ENCODE measurements around the gene CCDC146.

- no peak for TF ChIP-seq CTCF (IDR thresholded peaks at IDR 0.05; ENCODE audit: low read depth, low read length, missing input control)
- TF ChIP-seq YY1 (IDR thresholded peaks at IDR 0.05): no peak
- TF ChIP-seq, protein P1, sequence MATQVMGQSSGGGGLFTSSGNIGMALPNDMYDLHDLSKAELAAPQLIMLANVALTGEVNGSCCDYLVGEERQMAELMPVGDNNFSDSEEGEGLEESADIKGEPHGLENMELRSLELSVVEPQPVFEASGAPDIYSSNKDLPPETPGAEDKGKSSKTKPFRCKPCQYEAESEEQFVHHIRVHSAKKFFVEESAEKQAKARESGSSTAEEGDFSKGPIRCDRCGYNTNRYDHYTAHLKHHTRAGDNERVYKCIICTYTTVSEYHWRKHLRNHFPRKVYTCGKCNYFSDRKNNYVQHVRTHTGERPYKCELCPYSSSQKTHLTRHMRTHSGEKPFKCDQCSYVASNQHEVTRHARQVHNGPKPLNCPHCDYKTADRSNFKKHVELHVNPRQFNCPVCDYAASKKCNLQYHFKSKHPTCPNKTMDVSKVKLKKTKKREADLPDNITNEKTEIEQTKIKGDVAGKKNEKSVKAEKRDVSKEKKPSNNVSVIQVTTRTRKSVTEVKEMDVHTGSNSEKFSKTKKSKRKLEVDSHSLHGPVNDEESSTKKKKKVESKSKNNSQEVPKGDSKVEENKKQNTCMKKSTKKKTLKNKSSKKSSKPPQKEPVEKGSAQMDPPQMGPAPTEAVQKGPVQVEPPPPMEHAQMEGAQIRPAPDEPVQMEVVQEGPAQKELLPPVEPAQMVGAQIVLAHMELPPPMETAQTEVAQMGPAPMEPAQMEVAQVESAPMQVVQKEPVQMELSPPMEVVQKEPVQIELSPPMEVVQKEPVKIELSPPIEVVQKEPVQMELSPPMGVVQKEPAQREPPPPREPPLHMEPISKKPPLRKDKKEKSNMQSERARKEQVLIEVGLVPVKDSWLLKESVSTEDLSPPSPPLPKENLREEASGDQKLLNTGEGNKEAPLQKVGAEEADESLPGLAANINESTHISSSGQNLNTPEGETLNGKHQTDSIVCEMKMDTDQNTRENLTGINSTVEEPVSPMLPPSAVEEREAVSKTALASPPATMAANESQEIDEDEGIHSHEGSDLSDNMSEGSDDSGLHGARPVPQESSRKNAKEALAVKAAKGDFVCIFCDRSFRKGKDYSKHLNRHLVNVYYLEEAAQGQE (IDR thresholded peaks at IDR 0.05): no peak
- TF ChIP-seq EGR1 (IDR thresholded peaks at IDR 0.05; ENCODE audit: low read depth in 2 of 2): no peak
These were observed 192.8 kb downstream of the CCDC146 start for GRCh38 chr7:77315182-77315591.
